GM21367 (cell line): ENCODE data around the gene TFIP11.
"Not testable (repeated sequence)": the region's sequence is repeated elsewhere in the genome, so short reads cannot be mapped to it uniquely, and the experiment has no call there.

ENCODE experiments used
- ATAC-seq: cut with Tn5 transposase; IDR thresholded peaks from one replicate; pipeline ENCODE4 v1.9.1; 2021; ENCODE audit not compliant: unreplicated experiment

TFIP11 gene

GRCh38 chr22:26541167-26541819 lies 29.0 kb upstream of the TFIP11 start:
- ATAC-seq = no peak

GRCh38 chr22:26540119-26540518 lies 27.8 kb upstream of the TFIP11 start:
- ATAC-seq = no peak

GRCh38 chr22:26536762-26537134 lies 24.5 kb upstream of the TFIP11 start:
- no peak for ATAC-seq

- ATAC-seq = no peak
These were observed 23.9 kb upstream of the TFIP11 start for GRCh38 chr22:26536056-26536761.

- ATAC-seq = no peak
These were observed 23.3 kb upstream of the TFIP11 start for GRCh38 chr22:26535603-26535908.

- no peak for ATAC-seq
These were observed 22.8 kb upstream of the TFIP11 start for GRCh38 chr22:26534874-26535602.

GRCh38 chr22:26534171-26534855 lies 22.0 kb upstream of the TFIP11 start:
- ATAC-seq = no peak

GRCh38 chr22:26529345-26529744 lies 17.1 kb upstream of the TFIP11 start:
- no peak for ATAC-seq

- not testable (repeated sequence) for ATAC-seq
These were observed 16.2 kb upstream of the TFIP11 start for GRCh38 chr22:26528518-26528917.

- no peak for ATAC-seq
These were observed 15.5 kb upstream of the TFIP11 start for GRCh38 chr22:26527574-26528465.

GRCh38 chr22:26527167-26527566 lies 14.9 kb upstream of the TFIP11 start:
- ATAC-seq = no peak

GRCh38 chr22:26525946-26526564 lies 13.8 kb upstream of the TFIP11 start:
- ATAC-seq = no peak

GRCh38 chr22:26524870-26525269 lies 12.6 kb upstream of the TFIP11 start:
- ATAC-seq = no peak

GRCh38 chr22:26522592-26522991 lies 10.3 kb upstream of the TFIP11 start:
- no peak for ATAC-seq

- no peak for ATAC-seq
These were observed 9.7 kb upstream of the TFIP11 start for GRCh38 chr22:26522012-26522411.

- ATAC-seq = no peak
These were observed 5.2 kb upstream of the TFIP11 start for GRCh38 chr22:26517429-26517828.

GRCh38 chr22:26516503-26516902 lies 4.2 kb upstream of the TFIP11 start:
- ATAC-seq = no peak

- no peak for ATAC-seq
These were observed 3.7 kb upstream of the TFIP11 start for GRCh38 chr22:26515931-26516330.

- ATAC-seq = no peak
These were observed 2.3 kb upstream of the TFIP11 start for GRCh38 chr22:26514419-26515161.

GRCh38 chr22:26513838-26514237 lies 1.6 kb upstream of the TFIP11 start:
- ATAC-seq = no peak
